C4-2B (cell line): ENCODE measurements around the gene GNB1L.

Source experiments
- CTCF ChIP-seq: fragments of 450-650 bp; conservative IDR thresholded peaks from 2 replicates; pipeline ENCODE4 v1.5.1; 2017; ENCODE audit warnings: mild to moderate bottlenecking
- ZFX ChIP-seq: fragments of 450-650 bp; IDR thresholded peaks from 2 replicates; pipeline ENCODE4 v1.6.1; 2017

GRCh38 chr22:19811811-19812771, 42.6 kb downstream of the GNB1L start:
- TF ChIP-seq CTCF (no peak), ZFX (no peak)
